Retinal pigment epithelial cell (primary cell): ENCODE results near the gene PTPRN2.

ENCODE experiments used
- DNase-seq: peaks from one replicate; pipeline ENCODE4 v3.0.0-alpha.2; 2010; ENCODE audit warnings: low read depth
- H3K4me3 ChIP-seq: 2 replicates; pipeline ENCODE4 v1.5.1; 2011; ENCODE audit warnings: mild to moderate bottlenecking, low read length, control low read depth, moderate library complexity
- TF ChIP-seq, protein P1 (sequence below): conservative IDR thresholded peaks from 2 replicates; pipeline ENCODE4 v1.5.1; 2011; ENCODE audit warnings: low read depth, low read length, control low read depth, inconsistent platforms

Gene PTPRN2

DNA sequence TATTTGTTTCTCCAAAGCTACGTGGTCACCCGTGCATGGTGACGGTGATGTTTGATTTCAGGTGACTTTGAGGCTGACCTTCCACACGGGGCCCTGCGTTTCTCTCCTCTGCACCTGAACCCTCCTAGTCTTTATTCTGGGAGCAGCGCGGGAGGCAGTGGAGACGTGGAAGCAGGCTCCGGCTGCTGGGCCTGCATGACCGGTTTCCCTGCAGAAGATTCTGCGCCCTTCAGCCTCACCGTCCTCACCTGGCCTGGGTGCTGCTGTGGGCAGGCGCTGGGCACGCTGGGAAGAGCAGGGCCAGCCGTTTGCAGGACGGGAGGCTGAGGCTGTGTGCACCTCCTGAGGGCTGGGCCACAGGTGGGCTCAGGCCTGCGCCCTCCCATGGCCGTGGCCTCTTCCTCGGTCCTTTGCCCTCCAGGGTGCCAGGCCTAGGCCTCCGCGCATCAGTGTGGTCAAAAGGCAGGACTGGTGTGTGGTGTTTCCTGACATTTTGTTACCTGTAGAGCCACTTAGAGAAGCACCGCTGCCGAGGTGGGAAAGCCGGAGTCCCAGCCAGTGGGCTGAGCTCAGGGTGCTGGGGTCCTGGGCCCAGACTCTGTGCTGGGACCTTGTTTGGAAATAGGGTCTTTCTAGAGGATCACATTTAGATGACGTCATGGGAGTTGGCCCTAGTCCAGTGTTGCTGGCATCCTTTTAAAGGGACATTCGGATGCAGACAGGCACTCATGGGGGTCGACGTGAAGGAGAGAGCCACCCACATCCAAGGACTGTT, 772.5 kb downstream of the PTPRN2 start:
- TF ChIP-seq, protein P1, sequence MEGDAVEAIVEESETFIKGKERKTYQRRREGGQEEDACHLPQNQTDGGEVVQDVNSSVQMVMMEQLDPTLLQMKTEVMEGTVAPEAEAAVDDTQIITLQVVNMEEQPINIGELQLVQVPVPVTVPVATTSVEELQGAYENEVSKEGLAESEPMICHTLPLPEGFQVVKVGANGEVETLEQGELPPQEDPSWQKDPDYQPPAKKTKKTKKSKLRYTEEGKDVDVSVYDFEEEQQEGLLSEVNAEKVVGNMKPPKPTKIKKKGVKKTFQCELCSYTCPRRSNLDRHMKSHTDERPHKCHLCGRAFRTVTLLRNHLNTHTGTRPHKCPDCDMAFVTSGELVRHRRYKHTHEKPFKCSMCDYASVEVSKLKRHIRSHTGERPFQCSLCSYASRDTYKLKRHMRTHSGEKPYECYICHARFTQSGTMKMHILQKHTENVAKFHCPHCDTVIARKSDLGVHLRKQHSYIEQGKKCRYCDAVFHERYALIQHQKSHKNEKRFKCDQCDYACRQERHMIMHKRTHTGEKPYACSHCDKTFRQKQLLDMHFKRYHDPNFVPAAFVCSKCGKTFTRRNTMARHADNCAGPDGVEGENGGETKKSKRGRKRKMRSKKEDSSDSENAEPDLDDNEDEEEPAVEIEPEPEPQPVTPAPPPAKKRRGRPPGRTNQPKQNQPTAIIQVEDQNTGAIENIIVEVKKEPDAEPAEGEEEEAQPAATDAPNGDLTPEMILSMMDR, result no peak

DNA sequence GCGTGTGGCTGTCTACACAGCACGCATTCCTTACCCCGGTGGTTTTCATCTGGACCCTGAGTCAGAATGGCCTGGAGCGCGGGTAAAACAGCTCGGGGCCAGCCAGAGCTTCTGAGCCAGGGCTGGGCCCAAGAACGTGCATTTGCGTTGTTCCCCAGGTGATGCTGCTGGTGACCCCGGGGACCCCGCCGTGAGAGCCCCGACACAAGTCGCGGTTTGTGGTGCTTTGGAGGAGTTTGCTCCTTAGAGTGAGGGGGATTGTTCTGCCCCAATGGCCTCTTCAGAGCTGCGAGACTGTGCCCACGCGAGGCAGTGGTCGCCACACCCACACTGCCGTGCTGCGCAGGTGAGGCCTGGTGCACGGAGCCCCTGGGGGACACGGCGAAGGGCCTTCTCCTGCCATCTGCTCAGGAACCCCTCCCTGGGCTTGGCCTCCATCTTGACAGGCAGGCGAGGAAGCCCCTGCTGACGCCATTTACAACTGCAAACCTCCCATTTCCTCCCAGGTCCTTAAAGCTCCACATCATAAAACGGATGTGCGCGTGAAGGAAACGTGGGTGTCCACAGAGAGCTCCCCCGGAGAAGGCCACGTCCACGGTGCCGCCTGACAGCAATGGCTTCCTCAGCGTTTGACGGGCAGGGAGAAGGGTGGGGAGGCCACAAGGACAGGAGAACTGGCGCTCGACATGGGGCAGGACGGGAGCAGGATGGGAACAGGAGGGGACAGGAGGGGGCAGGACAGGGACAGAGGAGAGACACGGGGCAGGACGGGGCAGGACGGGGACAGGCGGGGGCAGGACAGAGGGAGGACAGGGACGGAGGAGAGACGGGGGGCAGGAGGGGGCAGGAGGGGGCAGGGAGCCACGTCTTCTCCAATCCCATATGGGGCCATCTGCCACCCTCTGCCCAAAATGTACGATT, 773.6 kb downstream of the PTPRN2 start:
- TF ChIP-seq, protein P1, result no peak
- DNase-seq, result no peak

More for the DNA sequence above, 772.5 kb downstream of the PTPRN2 start:
- no peak overlapping the region for H3K4me3 ChIP-seq
- no peak for DNase-seq

DNA sequence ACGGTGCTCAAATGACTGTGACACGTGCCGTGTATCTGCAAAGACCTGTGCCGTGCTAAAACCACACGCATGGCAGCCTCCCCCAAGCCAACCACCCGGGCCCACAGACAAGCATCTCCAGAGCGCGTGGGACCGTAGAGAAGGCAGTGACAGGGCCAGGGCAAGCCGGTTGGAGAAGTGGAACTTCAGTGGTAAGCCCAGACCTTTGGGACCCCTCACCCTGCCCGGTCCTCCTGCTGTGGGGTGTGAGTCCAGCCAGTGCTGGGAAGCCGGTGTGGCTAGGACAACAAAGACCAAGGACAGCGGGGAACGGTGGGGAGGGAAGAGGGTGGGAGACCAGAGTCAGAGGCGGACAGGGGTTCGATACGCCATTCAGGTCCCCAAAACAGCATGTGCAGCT, 774.6 kb downstream of the PTPRN2 start:
- TF ChIP-seq, protein P1, result no peak
- no peak overlapping the region for H3K4me3 ChIP-seq
- DNase-seq, result no peak

More for the DNA sequence above, 773.6 kb downstream of the PTPRN2 start:
- H3K4me3 ChIP-seq, result no peak overlapping the region

DNA sequence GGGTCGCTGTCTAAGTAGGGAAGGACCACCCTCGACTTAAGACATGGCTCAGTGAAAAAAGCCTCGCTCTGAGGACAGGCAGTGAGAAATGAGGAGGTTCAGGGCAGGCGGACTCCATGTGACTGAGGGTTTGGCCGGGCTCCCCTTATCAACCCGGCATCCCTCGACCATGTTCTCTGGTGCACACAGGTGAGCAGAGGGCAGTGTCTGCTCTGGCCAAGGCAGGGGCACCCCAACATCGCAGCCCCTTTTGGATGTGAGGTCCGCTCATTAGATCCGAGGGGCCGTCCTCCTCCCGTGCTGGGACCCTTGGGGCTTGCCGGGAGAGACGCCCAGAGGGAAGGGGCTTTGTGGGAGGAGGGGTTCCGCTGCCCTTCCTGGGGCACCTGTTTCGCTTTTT, 775.7 kb downstream of the PTPRN2 start:
- no peak overlapping the region for H3K4me3 ChIP-seq
- DNase-seq, result no peak
- TF ChIP-seq, protein P1, result no peak

DNA sequence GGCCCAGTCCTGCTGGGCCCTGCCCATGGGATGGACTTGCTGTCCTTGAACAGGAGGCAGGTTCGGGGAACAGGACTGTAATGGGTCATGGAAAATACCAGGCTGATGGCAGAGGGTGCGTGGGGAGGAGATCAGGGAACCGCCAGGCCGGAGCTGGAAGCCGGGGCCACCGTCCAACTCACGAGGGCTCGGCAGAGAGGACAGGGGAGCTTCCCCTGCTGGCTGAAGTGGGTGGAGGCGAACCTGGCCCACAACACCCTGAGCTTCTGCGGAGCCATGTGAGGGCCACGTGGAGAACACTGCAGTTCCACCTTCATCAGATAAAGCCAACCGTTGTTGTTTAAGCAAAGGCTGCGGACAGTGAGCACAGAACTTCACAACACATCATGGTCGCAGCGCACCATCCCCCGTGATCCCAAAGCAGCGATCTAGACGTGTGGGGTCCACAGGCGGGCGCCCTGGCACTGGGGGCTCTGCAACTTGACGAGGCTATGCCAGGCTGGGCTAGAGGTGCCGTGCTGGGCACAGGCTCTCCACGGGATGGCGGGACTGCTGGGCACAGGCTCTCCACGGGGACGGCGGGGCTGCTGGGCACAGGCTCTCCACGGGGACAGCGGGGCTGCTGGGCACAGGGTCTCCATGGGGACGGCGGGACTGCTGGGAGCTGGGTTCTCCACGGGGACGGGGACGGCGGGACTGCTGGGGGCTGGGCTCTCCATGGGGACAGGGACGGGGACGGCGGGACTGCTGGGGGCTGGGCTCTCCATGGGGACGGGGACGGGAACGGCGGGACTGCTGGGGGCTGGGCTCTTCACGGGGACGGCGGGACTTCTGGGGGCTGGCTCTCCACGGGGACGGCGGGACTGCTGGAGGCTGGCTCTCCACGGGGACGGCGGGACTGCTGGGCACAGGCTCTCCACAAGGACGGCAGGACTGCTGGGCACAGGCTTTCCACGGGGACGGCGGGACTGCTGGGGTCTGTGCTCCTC, 777.5 kb downstream of the PTPRN2 start:
- H3K4me3 ChIP-seq, result no peak overlapping the region
- TF ChIP-seq, protein P1, result no peak
- no peak for DNase-seq

DNA sequence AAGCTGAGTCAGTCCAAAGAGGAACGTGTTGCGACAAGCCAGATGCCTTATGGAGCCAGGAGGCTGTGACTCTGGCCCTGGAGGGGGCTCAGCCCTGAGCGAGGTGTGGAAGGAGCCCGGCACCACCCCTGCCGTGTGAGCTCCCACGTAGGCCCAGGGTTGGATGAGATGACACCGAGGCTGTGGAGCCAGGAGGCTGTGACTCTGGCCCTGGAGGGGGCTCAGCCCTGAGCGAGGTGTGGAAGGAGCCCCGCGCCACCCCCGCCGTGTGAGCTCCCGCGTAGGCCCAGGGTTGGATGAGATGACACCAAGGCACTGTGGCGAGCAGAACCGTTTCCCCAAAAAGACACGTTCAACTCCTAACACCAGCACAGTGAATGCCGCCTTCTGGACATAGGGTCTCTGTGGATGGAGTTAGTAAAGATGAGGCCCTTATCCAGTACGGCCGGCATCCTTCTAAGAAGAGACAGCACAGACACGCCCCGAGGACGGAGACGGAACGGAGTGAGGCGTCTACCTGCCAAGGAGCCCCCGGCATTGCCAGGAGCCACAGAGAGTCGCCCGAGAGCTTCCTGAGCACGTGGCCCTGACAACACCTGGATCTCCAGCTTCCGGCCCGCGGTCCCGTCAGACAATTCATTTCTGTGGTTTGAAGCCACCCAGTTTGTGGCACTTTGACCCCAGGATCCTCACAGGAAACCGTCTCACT, 778.3 kb downstream of the PTPRN2 start:
- H3K4me3 ChIP-seq, result no peak overlapping the region
- no peak for DNase-seq
- TF ChIP-seq, protein P1, result no peak
